ENCODE data around the gene KRTAP10-9. TPM values are rescaled to one million over a fixed set of nuclear protein-coding genes. Genes with fewer than 3 reads are reported as not detected.

KRTAP10-9 gene
- total and polyA plus RNA-seq, 2 of the 8 experiments (the other 6 are each of a cell fraction or from before 2014, with no cell fraction given) = not detected

- H2AK5ac ChIP-seq (ENCODE audit: low read depth, low read length) = no peak overlapping the region
- no peak for TF ChIP-seq ZNF274 (IDR thresholded peaks at IDR 0.05; ENCODE audit: borderline replicate concordance, extremely low read depth, low read length)
- no peak for TF ChIP-seq ATF3 (IDR thresholded peaks at IDR 0.05; ENCODE audit: insufficient read depth, low read depth, low read length)
- no peak for TF ChIP-seq MAX (IDR thresholded peaks at IDR 0.05)
- TF ChIP-seq BACH1 (IDR thresholded peaks at IDR 0.05; ENCODE audit: low read length) = no peak
- H2AFZ ChIP-seq (ENCODE audit: low read length) = no peak overlapping the region
- WGBS, 2 experiments (ENCODE audit: extremely low coverage in 1 of 2, insufficient coverage in 1 of 2, insufficient read length in 1 of 2, insufficient replicate concordance in 2 of 2, low coverage in 1 of 2, low lambda C conversion rate in 2 of 2, missing lambda C conversion rate in 1 of 2) = 35% methylated on average over 2 of the region's 2 CpGs; no CpG with 5 or more reads in 1 of the 2 experiments
- H3K4me3 ChIP-seq (ENCODE audit: extremely low read depth in 1 of 4, insufficient read depth in 2 of 4, low read depth in 3 of 4, low read length in 4 of 4) = no peak overlapping the region
- H3K18ac ChIP-seq (ENCODE audit: extremely low read depth, low read length) = no peak overlapping the region
- H3K79me1 ChIP-seq (ENCODE audit: low read depth, low read length) = no peaks in the 10 kb centered on the region; the same call in 1 of the 2 replicates
- no peak overlapping the region for H3K14ac ChIP-seq (ENCODE audit: insufficient read length)
- H2BK20ac ChIP-seq (ENCODE audit: low read length) = no peak overlapping the region
- no peak overlapping the region for H4K8ac ChIP-seq (ENCODE audit: extremely low read depth, insufficient read depth, low read length)
- no peaks in the 10 kb centered on the region for H3K27me3 ChIP-seq (replicated peaks in 1 of 4; ENCODE audit: control insufficient read depth in 3 of 4, extremely low read depth in 1 of 4, insufficient read depth in 3 of 4, low read length in 3 of 4)
- H2BK15ac ChIP-seq (ENCODE audit: low read length) = no peak overlapping the region
- no peak overlapping the region for H3K23ac ChIP-seq (ENCODE audit: insufficient read length)
- no peak overlapping the region for H3K4me2 ChIP-seq (ENCODE audit: insufficient read depth in 1 of 2, low read depth in 2 of 2, low read length in 2 of 2)
- H3K56ac ChIP-seq (replicated peaks; ENCODE audit: insufficient read length, low read depth, low read length) = no peak overlapping the region
- no peaks in the 10 kb centered on the region for H3K36me3 ChIP-seq (ENCODE audit: control insufficient read depth in 2 of 4, insufficient read depth in 4 of 4, low read length in 3 of 4)
- no peak overlapping the region for H4K91ac ChIP-seq (replicated peaks; ENCODE audit: insufficient read length, low read length)
- H3K4me1 ChIP-seq (replicated peaks in 1 of 4; ENCODE audit: control insufficient read depth in 3 of 4, insufficient read depth in 4 of 4, low read length in 3 of 4) = peaks cover 0 to 14% (median 4%) of the 10 kb centered on the region in 4 experiments; a peak in 3 of 7 replicates
- no peak overlapping the region for H2BK120ac ChIP-seq (replicated peaks; ENCODE audit: low read depth, low read length)
- no peak for DNase-seq (ENCODE audit: low read depth in 1 of 2, low spot score in 2 of 2)
- no peak overlapping the region for H3K9ac ChIP-seq (replicated peaks in 1 of 4; ENCODE audit: extremely low read depth in 1 of 4, low read depth in 3 of 4, low read length in 3 of 4)
- H4K20me1 ChIP-seq (replicated peaks in 1 of 2; ENCODE audit: control insufficient read depth in 1 of 2, insufficient read depth in 2 of 2, low read length in 2 of 2) = no peaks in the 10 kb centered on the region
- H2BK5ac ChIP-seq (ENCODE audit: low read depth, low read length) = no peak overlapping the region
- H2BK12ac ChIP-seq (ENCODE audit: low read depth, low read length) = no peak overlapping the region
- no peak for FAIRE-seq
- H3K79me2 ChIP-seq (ENCODE audit: control insufficient read depth in 1 of 2, insufficient read depth in 2 of 2, low read length in 2 of 2) = no peaks in the 10 kb centered on the region
- ChIA-PET CTCF (ENCODE audit: partially characterized antibody) (no interaction called here), POLR2A (ENCODE audit: partially characterized antibody) (no interaction called here)
- peaks cover 2 to 8% of the 10 kb centered on the region in 2 experiments; a peak in 3 of 4 replicates for H3K9me3 ChIP-seq (ENCODE audit: insufficient read depth in 2 of 2, low read depth in 1 of 2, low read length in 1 of 2)
- no peak overlapping the region for H4K5ac ChIP-seq (ENCODE audit: insufficient read length, low read depth, low read length)
- H3K23me2 ChIP-seq (ENCODE audit: low read depth, low read length) = no peaks in the 10 kb centered on the region; the same call in 1 of the 2 replicates
- no peak overlapping the region for H3K4ac ChIP-seq (replicated peaks; ENCODE audit: insufficient read length, low read depth, low read length)
- H3K27ac ChIP-seq (ENCODE audit: low read depth, low read length) = no peak overlapping the region
These were observed 18.0 kb downstream of the KRTAP10-9 start for GRCh38 chr21:44644878-44645277.

All from H1 (cell line).